WTC11 (cell line): Measurements from ENCODE around the gene MSL3B.

Experiments used
- ATAC-seq: fragments of 200-7000 bp; cut with Tn5 transposase; 2 replicates; pipeline ENCODE4 v1.10.0; 2021; ENCODE audit warnings: mild to moderate bottlenecking, moderate library complexity
- CTCF ChIA-PET: fragments of 300-600 bp; sonication (Branson Sonifier 250); formaldehyde crosslinking; loops from one replicate; lab custom pipeline; 2021; ENCODE audit warnings: antibody characterized with exemption; lab: Charles Lee
- POLR2A ChIA-PET: fragments of 350-600 bp; sonication (Branson Sonifier 250); formaldehyde crosslinking; loops from one replicate; lab custom pipeline; 2021; ENCODE audit warnings: antibody characterized with exemption; lab: Charles Lee
- DNase-seq: peaks from one replicate; pipeline ENCODE4 v3.0.0; 2021; ENCODE audit warnings: low spot score
- H3K27ac Mint-ChIP-seq: 2 replicates; pipeline ENCODE4 v1.8.0; 2021; ENCODE audit warnings: mixed read lengths
- H3K27me3 Mint-ChIP-seq: 2 replicates; pipeline ENCODE4 v1.8.0; 2021; ENCODE audit warnings: low read depth, mild to moderate bottlenecking, moderate library complexity, mixed read lengths
- H3K36me3 Mint-ChIP-seq: 2 replicates; pipeline ENCODE4 v1.8.0; 2021; ENCODE audit warnings: mixed read lengths
- H3K4me1 Mint-ChIP-seq: 2 replicates; pipeline ENCODE4 v1.8.0; 2022; ENCODE audit warnings: mixed read lengths
- H3K4me3 Mint-ChIP-seq: 2 replicates; pipeline ENCODE4 v1.8.0; 2021; ENCODE audit warnings: mild to moderate bottlenecking, moderate library complexity, mixed read lengths
- H3K9me3 Mint-ChIP-seq: 2 replicates; pipeline ENCODE4 v1.8.0; 2021; ENCODE audit warnings: mixed read lengths
- AR ChIP-seq: fragments of 250-450 bp; sonication (Bioruptor Pico); IDR thresholded peaks from 2 replicates; pipeline ENCODE4 v1.9.0; 2021; ENCODE audit warnings: mild to moderate bottlenecking
- ATF3 ChIP-seq: sonication (generic); formaldehyde crosslinking; conservative IDR thresholded peaks from 2 replicates; pipeline ENCODE4 v1.8.1; 2022; ENCODE audit warnings: mild to moderate bottlenecking, missing genetic modification reagents
- CBFB ChIP-seq: sonication (generic); formaldehyde crosslinking; IDR thresholded peaks from 2 replicates; pipeline ENCODE4 v1.8.1; 2022; ENCODE audit warnings: mild to moderate bottlenecking, low read depth, missing genetic modification reagents
- CTCF ChIP-seq: fragments of 200-600 bp; IDR thresholded peaks from 2 replicates; pipeline ENCODE4 v1.8.0; 2022; ENCODE audit warnings: antibody characterized with exemption
- E2F1 ChIP-seq: sonication (generic); formaldehyde crosslinking; IDR thresholded peaks from 2 replicates; pipeline ENCODE4 v1.8.0; 2022; ENCODE audit warnings: mild to moderate bottlenecking, missing genetic modification reagents
- ELF4 ChIP-seq: sonication (generic); formaldehyde crosslinking; IDR thresholded peaks from 2 replicates; pipeline ENCODE4 v1.8.1; 2022; ENCODE audit warnings: low read depth, mild to moderate bottlenecking, moderate library complexity, missing genetic modification reagents
- FOXK1 ChIP-seq: sonication (generic); formaldehyde crosslinking; IDR thresholded peaks from 2 replicates; pipeline ENCODE4 v1.8.0; 2022; ENCODE audit warnings: mild to moderate bottlenecking, moderate library complexity, missing genetic modification reagents
- IRF2 ChIP-seq: sonication (generic); formaldehyde crosslinking; IDR thresholded peaks from 2 replicates; pipeline ENCODE4 v1.8.0; 2022; ENCODE audit warnings: low read depth, missing genetic modification reagents, borderline replicate concordance
- MLX ChIP-seq: sonication (generic); formaldehyde crosslinking; IDR thresholded peaks from 2 replicates; pipeline ENCODE4 v1.8.1; 2023; ENCODE audit warnings: mild to moderate bottlenecking, missing genetic modification reagents, moderate library complexity
- PRDM15 ChIP-seq: sonication (generic); formaldehyde crosslinking; IDR thresholded peaks from 2 replicates; pipeline ENCODE4 v1.8.0; 2022; ENCODE audit warnings: missing genetic modification reagents
- TP53 ChIP-seq: sonication (generic); formaldehyde crosslinking; IDR thresholded peaks from 2 replicates; pipeline ENCODE4 v1.8.1; 2023; ENCODE audit warnings: mild to moderate bottlenecking, missing genetic modification reagents
- ZNF671 ChIP-seq: fragments of 250-450 bp; sonication (Bioruptor Pico); IDR thresholded peaks from 2 replicates; pipeline ENCODE4 v1.8.0; 2021; ENCODE audit warnings: mild to moderate bottlenecking
- TF ChIP-seq, protein P1 (sequence below): sonication (generic); formaldehyde crosslinking; IDR thresholded peaks from 2 replicates; pipeline ENCODE4 v1.8.1; 2022; ENCODE audit warnings: mild to moderate bottlenecking, missing genetic modification reagents, moderate library complexity, borderline replicate concordance
- TF ChIP-seq, protein P2 (sequence below): fragments of 250-450 bp; sonication (Bioruptor Pico); IDR thresholded peaks from 2 replicates; pipeline ENCODE4 v2.1.2; 2022; ENCODE audit warnings: mild to moderate bottlenecking, moderate library complexity
- TF ChIP-seq, protein P3 (sequence below): sonication (generic); formaldehyde crosslinking; IDR thresholded peaks from 2 replicates; pipeline ENCODE4 v1.8.1; 2023; ENCODE audit warnings: mild to moderate bottlenecking, moderate library complexity, missing genetic modification reagents
- TF ChIP-seq, protein P4 (sequence below): sonication (generic); formaldehyde crosslinking; IDR thresholded peaks from 2 replicates; pipeline ENCODE4 v1.8.1; 2022; ENCODE audit warnings: missing genetic modification reagents, borderline replicate concordance

MSL3B gene

DNA sequence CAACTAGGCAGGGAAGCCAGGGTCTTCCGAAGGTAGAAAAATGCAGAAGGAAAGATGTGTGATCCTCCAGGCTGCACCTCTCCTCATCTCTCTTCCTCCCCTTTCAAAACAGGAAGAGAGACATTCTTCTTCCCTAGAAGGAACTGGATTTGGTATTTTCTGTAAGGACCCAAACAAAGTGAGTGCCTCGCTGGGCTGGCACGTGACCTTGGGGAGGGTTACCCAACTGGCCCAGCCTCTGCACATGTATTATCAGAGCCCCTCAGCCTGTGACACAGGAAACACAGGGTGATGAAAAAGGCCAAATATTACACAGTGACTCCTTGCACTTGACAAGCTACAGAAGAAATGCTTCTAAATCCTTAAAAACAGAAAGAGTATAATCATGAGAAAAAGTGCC is 16.1 kb downstream of the MSL3B start (continued):
- TF ChIP-seq, protein P1, sequence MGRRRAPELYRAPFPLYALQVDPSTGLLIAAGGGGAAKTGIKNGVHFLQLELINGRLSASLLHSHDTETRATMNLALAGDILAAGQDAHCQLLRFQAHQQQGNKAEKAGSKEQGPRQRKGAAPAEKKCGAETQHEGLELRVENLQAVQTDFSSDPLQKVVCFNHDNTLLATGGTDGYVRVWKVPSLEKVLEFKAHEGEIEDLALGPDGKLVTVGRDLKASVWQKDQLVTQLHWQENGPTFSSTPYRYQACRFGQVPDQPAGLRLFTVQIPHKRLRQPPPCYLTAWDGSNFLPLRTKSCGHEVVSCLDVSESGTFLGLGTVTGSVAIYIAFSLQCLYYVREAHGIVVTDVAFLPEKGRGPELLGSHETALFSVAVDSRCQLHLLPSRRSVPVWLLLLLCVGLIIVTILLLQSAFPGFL (CRISPR knock-in tag) = no peak
- TF ChIP-seq ATF3 (CRISPR knock-in tag) = no peak
- TF ChIP-seq, protein P2, sequence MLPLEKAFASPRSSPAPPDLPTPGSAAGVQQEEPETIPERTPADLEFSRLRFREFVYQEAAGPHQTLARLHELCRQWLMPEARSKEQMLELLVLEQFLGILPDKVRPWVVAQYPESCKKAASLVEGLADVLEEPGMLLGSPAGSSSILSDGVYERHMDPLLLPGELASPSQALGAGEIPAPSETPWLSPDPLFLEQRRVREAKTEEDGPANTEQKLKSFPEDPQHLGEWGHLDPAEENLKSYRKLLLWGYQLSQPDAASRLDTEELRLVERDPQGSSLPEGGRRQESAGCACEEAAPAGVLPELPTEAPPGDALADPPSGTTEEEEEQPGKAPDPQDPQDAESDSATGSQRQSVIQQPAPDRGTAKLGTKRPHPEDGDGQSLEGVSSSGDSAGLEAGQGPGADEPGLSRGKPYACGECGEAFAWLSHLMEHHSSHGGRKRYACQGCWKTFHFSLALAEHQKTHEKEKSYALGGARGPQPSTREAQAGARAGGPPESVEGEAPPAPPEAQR = no peak

DNA sequence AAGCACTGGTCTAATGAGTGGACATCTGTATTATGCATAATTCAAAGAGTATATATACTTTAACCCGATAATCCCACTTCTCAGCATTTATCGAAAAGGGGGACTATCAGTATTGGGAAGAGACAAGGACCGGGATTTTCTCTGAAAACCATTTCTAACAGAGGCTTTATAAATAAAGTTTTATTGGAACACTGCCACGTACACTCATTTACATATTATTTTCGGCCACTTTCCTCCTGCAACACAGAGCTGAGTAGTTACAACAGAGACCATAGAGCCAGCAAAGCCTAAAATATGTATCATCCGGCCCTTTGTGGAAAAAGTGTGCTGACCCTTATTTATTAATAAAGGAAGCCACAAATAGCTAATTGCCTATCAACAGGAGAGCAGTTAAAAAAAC is 17.0 kb downstream of the MSL3B start:
- no peak overlapping the region for H3K4me3 Mint-ChIP-seq
- ChIA-PET POLR2A (no interaction called here), CTCF (no interaction called here)
- H3K27me3 Mint-ChIP-seq = no peaks in the 10 kb centered on the region
- no peak overlapping the region for H3K27ac Mint-ChIP-seq
- ATAC-seq = no peak
- peaks cover 72% of the 10 kb centered on the region for H3K36me3 Mint-ChIP-seq
- no peak for DNase-seq
- no peaks in the 10 kb centered on the region for H3K9me3 Mint-ChIP-seq
- H3K4me1 Mint-ChIP-seq = peaks cover 32% of the 10 kb centered on the region
- TF ChIP-seq CBFB (CRISPR knock-in tag) (no peak), FOXK1 (CRISPR knock-in tag) (no peak), TP53 (CRISPR knock-in tag) (no peak), AR (no peak), CTCF (no peak), ELF4 (CRISPR knock-in tag) (no peak), IRF2 (CRISPR knock-in tag) (no peak), ZNF671 (no peak), PRDM15 (CRISPR knock-in tag) (no peak), E2F1 (CRISPR knock-in tag) (no peak), MLX (CRISPR knock-in tag) (no peak)
- TF ChIP-seq, protein P3, sequence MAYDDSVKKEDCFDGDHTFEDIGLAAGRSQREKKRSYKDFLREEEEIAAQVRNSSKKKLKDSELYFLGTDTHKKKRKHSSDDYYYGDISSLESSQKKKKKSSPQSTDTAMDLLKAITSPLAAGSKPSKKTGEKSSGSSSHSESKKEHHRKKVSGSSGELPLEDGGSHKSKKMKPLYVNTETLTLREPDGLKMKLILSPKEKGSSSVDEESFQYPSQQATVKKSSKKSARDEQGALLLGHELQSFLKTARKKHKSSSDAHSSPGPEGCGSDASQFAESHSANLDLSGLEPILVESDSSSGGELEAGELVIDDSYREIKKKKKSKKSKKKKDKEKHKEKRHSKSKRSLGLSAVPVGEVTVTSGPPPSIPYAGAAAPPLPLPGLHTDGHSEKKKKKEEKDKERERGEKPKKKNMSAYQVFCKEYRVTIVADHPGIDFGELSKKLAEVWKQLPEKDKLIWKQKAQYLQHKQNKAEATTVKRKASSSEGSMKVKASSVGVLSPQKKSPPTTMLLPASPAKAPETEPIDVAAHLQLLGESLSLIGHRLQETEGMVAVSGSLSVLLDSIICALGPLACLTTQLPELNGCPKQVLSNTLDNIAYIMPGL = no peak
- TF ChIP-seq, protein P4, sequence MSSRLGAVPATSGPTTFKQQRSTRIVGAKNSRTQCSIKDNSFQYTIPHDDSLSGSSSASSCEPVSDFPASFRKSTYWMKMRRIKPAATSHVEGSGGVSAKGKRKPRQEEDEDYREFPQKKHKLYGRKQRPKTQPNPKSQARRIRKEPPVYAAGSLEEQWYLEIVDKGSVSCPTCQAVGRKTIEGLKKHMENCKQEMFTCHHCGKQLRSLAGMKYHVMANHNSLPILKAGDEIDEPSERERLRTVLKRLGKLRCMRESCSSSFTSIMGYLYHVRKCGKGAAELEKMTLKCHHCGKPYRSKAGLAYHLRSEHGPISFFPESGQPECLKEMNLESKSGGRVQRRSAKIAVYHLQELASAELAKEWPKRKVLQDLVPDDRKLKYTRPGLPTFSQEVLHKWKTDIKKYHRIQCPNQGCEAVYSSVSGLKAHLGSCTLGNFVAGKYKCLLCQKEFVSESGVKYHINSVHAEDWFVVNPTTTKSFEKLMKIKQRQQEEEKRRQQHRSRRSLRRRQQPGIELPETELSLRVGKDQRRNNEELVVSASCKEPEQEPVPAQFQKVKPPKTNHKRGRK (CRISPR knock-in tag) = no peak
